K562 (cell line): ENCODE data around the gene MYL6B. TPM values are rescaled to one million over a fixed set of nuclear protein-coding genes. Genes with fewer than 3 reads are reported as not detected.
A peak's percentile ranks its signal among the peaks of the same experiment; 100 is the strongest.

Experiments used
- ARID4B ChIP-seq: sonication (generic); formaldehyde crosslinking; IDR thresholded peaks from 2 replicates; pipeline ENCODE4 v1.8.0; 2022; ENCODE audit warnings: mild to moderate bottlenecking, missing genetic modification reagents
- FOXJ2 ChIP-seq: fragments of 200-800 bp; sonication (Bioruptor generic); IDR thresholded peaks from 2 replicates; pipeline ENCODE4 v1.6.1; 2016; ENCODE audit warnings: missing genetic modification characterization, missing compliant biosample characterization
- TEAD4 ChIP-seq, 2 experiments: sonication (generic) in 1 of 2; formaldehyde crosslinking in 1 of 2; IDR thresholded peaks; 2 replicates each; pipeline versions ENCODE4 v1.6.1 to v1.8.0; 2012 to 2022; ENCODE audit warnings: borderline replicate concordance in 1 of 2, inconsistent platforms in 1 of 2, low read length in 1 of 2, mild to moderate bottlenecking in 1 of 2, missing genetic modification reagents in 1 of 2
- ZBTB2 ChIP-seq: fragments of 450-650 bp; IDR thresholded peaks from 2 replicates; pipeline ENCODE4 v1.6.1; 2016; ENCODE audit warnings: antibody characterized with exemption
- ZNF253 ChIP-seq: fragments of 250-450 bp; sonication (Bioruptor Pico); conservative IDR thresholded peaks from 2 replicates; pipeline ENCODE4 v1.6.1; 2021; ENCODE audit warnings: mild to moderate bottlenecking
- polyA plus RNA-seq, 8 experiments: library from polyadenylated mRNA; depleted of rRNA in 4 of 8; stranded (reverse) in 5 of 8; unstranded in 3 of 8; fragments of >200 nt; fragmentation: Nextera tagmentation in 2 of 8; fragmentation: Illumina TruSeq in 1 of 8; extraction: Ambion mirVana in 2 of 8; extraction: Trizol in 1 of 8; gene quantifications; 2 replicates each; pipeline versions ENCODE4 v1.2.1 to v1.2.3, GENCODE V29; 2011 to 2014; ENCODE audit warnings: inconsistent platforms in 1 of 8, missing spikeins in 1 of 8
- total RNA-seq, 7 experiments: library from RNA; depleted of rRNA in 6 of 7; stranded (reverse); fragments of >200 nt in 6 of 7; fragmentation: Illumina TruSeq in 2 of 7; extraction: Trizol in 2 of 7; gene quantifications; 2 replicates each; pipeline versions ENCODE4 v1.2.1 to v1.2.3, GENCODE V29; 2011 to 2021; ENCODE audit warnings: low replicate concordance in 1 of 7

The MYL6B gene
- total and polyA plus RNA-seq, 9 of the 15 experiments (the other 6 are each of a cell fraction or from before 2014, with no cell fraction given): 42.8 to 77.3 (median 68.6) TPM

- 0 out of 2 replicates have a peak, but pooled peaks have one; percentile 47 for TF ChIP-seq ARID4B (CRISPR knock-in tag)
- TF ChIP-seq ZBTB2: no peak
- no peak for TF ChIP-seq ZNF253 (CRISPR knock-in tag)
- TF ChIP-seq TEAD4 (IDR thresholded peaks at IDR 0.05; ENCODE audit: low read length): no peak
- TF ChIP-seq TEAD4 (CRISPR knock-in tag; IDR thresholded peaks at IDR 0.05; ENCODE audit: borderline replicate concordance): 0 out of 2 replicates have a peak, but pooled peaks have one; percentile 21
- TF ChIP-seq FOXJ2 (tag): 0 out of 2 replicates have a peak, but pooled peaks have one; percentile 39
Measured at GRCh38 chr12:56152756-56153677, 630 bp downstream of the MYL6B start (continued).
